Ishikawa (cell line): Measurements from ENCODE around the gene GAK.

Source experiments
- CREB1 ChIP-seq: IDR thresholded peaks from 2 replicates; pipeline ENCODE4 v1.6.1; 2012; ENCODE audit warnings: low read depth
- EP300 ChIP-seq: IDR thresholded peaks from 2 replicates; pipeline ENCODE4 v1.6.1; 2012; ENCODE audit warnings: borderline replicate concordance
- FOXM1 ChIP-seq: IDR thresholded peaks from 2 replicates; pipeline ENCODE4 v1.6.1; 2012; ENCODE audit warnings: low read depth, borderline replicate concordance
- MAX ChIP-seq: IDR thresholded peaks from 2 replicates; pipeline ENCODE4 v1.6.1; 2012
- NFIC ChIP-seq: IDR thresholded peaks from 2 replicates; pipeline ENCODE4 v1.6.1; 2012
- RAD21 ChIP-seq: IDR thresholded peaks from 2 replicates; pipeline ENCODE4 v1.6.1; 2012; ENCODE audit warnings: low read depth
- TAF1 ChIP-seq: IDR thresholded peaks from 2 replicates; pipeline ENCODE4 v1.6.1; 2012; ENCODE audit warnings: low read depth, mild to moderate bottlenecking
- TEAD4 ChIP-seq: IDR thresholded peaks from 2 replicates; pipeline ENCODE4 v1.6.1; 2012
- YY1 ChIP-seq: IDR thresholded peaks from 2 replicates; pipeline ENCODE4 v1.6.1; 2012; ENCODE audit warnings: low read depth

DNA sequence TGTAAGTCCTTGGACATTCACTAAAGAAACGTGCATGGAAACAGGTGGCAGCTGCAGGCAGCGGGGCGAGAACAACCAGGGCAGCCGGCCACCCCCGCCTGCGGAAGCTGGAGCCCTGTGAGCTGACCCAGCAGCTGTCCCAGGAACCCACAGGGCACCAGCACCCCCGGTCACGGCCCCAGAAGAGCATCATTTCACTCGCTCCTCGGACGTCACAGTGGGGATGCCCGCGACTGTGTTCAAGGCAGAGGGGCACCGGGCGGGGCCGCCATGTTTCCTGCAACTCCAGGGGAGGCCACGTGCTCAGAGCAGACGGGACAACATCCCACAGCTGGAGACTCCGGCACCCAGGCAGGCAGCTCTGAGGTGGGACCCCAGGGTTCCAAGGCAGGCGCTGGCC, 61.2 kb downstream of the GAK start:
- TF ChIP-seq FOXM1 (no peak), RAD21 (no peak), MAX (no peak), CREB1 (no peak), NFIC (no peak), EP300 (no peak), TAF1 (no peak), TEAD4 (no peak), YY1 (no peak)
